ENCODE results near the gene VPREB3.
A peak's percentile ranks its signal among the peaks of the same experiment; 100 is the strongest.
"Not testable (repeated sequence)": the region's sequence is repeated elsewhere in the genome, so short reads cannot be mapped to it uniquely, and the experiment has no call there.

Gene VPREB3

DNA sequence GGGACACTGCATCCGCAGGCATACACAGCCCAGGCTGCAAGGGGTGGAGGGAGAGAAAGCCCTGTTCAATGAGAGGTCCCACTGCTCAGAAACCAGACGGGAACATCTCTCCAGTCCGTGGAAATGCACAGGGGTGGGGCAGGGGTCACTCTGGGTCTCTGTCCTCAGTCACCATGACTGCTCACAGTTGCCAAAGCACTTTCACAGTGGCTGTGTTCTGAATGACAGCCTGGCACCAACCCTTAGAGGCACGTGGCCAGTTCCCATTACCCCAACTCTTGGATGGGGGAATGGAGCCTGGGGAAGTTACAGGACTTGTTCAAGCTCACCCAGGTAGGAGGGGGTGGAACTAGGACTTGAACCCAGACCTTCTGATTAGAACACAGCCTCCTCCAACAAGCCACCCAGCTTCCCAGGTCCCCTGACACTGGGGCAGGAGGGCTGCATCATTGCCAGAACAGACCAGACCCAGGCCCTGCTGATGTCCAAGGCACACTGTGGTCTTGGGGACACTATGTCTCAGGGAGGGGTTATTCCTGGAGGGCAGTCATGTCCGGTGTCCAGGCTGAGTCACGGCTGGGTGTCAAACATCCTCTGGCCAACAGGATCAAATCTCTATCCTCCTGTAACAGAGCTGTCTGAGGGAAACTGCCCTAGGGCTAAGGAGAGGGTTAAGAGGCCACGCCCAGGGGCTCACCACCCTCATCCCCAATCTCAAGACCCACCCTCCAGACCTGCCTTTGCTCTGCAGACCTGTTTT is 11.5 kb downstream of the VPREB3 start:
- no peak for DNase-seq (ENCODE audit: low spot score)

DNA sequence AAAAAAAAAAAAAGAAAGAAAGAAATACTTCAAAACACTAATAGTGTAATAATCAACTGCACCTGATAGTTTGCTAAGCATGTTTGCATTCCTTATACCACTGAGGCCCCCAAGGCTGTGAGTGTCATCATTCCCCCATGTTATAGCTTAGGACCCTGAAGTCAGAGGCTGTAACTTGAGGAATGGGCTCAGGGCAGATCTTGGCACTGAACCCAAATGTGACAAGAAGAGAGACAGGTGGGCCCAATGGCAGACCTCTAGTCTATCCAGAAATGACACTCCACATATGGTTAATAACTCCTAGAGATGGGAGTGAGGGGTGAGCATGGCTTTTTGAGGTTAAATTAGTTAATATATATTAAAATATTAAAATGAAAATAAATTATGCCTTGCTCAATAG is 16.5 kb downstream of the VPREB3 start:
- no peak for DNase-seq (ENCODE audit: low spot score)

DNA sequence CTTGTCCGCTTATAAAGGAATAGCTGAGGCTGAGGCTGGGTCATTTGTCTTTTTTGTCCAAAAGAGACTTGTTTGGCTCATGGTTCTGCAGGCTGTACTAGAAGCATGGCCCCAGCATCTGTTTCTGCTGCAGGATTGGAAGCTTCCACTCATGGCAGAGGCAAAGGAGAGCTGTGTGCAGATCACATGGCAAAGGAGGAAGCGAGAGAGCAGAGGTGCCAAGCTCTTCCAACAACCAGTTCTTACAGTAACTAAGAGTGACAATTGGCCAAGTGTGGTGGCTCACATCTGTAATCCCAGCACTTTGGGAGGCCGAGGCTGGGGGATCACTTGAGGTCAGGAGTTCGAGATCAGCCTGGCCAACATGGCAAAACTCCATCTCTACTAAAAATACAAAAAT is 26.1 kb downstream of the VPREB3 start:
- not testable (repeated sequence) for DNase-seq (ENCODE audit: low spot score)

DNA sequence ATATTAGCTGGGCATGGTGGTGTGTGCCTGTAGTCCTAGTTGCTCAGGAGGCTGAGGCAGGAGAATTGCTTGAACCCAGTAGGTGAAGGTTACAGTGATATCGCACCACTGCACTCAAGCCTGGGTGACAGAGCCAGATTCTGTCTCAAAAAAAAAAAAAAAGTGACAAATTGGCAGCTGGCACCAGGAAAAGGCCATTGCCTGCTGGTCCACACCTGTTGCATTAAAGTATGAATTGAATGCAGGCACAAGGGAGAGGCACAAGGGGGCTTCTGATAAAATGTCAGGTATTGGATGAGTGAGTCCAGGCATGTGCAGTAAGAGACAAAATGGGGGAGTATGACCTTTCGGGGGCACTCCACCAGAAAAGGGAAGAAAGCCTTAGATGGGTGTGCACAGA is 31.5 kb downstream of the VPREB3 start:
- DNase-seq (ENCODE audit: low spot score), result no peak

DNA sequence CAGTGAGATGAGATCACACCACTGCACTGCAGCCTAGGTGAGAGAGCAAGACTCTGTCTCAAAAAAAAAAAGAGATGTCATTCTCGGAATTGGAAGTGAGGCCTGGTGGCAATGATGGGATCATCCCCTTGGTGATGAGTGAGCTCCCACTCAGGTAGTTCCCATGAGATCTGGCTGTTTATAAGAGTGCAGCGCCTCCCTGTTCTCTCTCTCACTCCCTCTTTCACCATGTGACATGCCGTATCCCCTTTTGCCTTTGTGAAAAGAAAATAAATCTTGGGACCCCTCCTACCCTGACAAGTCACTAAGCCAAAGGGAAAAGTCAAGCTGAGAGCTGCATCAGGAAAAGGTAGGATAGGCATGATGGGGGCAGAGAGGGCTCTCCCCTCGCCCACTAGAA is 32.1 kb downstream of the VPREB3 start:
- DNase-seq (ENCODE audit: low spot score), result no peak

DNA sequence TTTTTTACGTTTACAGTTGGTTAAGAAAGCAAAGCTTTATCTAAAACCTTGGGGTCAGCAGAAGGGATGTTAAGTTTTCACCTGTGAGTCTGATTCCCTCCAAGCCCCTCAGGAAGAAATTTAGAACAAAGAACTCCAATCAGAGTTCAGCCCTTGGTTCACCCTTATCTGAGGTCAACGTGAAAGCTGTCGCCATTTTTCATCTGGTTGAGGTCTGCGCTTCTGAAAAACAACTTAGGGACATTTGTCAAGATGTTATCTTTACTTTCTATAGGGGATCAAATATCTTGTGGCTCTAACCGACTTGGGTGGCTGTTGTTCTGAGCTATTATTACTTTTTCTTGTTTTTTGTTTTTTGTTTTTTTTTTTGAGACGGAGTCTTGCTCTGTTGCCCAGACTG is 33.4 kb downstream of the VPREB3 start:
- DNase-seq (ENCODE audit: low spot score), result no peak

DNA sequence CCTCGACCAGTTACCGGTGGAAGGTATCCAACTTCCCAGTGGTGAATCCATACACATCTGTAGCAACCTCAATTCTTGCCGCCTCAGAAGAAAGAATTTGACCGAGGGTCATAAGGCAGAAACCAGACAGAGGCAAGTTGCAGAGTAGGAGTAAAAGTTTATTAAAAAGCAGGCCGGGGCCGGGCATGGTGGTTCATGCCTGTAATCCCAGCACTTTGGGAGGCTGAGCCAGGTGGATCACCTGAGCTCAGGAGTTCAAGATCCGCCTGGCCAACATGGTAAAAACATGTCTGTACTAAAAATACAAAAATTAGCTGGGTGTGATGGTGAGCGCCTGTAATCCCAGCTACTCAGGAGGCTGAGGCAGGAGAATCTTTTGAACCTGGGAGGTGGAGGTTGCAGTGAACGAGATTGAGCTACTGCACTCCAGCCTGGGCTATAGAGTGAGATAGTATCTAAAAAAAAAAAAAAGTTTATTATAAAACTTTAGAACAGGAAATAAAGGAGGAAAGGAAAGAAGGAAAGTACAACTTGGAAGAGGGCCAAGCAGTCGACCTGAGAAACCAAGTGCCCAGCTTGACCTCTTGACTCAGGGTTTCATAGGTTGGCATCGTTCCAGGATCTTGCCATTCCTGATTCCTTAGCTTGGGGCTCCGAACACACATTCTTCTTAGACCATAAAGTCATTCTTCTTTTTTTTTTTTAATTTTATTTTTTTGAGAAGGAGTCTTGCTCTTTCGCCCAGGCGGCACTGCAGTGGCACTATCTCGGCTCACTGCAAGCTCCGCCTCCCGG is 35.7 kb downstream of the VPREB3 start:
- DNase-seq (ENCODE audit: low spot score), result no peak

DNA sequence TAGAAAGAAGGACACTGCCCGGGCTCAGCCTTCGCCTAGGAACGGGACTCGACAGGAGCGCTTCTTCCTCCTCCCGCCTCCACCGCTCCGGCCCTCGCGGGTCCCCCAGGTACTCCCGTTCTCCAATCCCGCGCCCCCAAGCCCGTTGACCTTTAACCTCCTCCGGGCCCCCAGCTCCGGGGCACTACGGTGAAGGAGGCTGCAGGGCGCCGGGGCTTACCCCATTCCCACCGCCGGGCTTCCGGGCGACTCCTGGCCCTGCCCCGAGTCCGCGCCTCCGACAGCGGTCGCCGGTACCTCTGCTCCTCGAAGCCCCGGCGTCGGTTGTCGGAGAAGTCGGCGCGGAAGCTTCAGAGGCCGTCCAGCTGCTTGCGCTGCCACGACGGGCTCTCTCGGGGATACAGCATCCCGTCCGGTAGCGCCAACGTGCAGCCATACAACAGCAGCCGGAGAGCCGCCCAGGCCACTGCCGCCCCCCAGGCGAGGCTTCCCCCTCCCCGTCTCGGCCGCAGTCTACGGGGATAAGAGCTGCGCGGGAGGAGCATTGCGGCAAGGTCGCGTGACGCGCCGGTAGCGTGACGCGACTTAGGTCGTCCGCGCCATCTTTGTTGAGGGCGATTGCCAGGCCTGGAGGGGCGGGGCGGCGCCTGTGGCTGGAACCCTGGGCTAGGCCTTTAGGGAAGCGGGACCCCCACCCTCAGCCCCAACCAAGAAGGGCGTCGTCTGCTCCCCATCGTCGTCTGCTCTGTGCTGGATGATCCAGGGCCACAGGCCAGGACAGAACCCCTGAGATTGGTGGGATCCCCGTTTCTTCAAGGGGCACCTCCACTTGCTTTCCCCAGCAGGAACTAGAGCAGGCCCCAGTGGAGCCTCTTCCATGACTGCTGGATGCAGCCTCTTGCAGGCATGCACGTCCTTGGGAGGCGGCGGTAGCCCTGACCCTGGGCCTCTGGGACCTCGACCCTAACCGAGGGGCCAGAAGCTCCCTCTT is 37.1 kb downstream of the VPREB3 start:
- DNase-seq (ENCODE audit: low spot score), result peak; percentile 88

DNA sequence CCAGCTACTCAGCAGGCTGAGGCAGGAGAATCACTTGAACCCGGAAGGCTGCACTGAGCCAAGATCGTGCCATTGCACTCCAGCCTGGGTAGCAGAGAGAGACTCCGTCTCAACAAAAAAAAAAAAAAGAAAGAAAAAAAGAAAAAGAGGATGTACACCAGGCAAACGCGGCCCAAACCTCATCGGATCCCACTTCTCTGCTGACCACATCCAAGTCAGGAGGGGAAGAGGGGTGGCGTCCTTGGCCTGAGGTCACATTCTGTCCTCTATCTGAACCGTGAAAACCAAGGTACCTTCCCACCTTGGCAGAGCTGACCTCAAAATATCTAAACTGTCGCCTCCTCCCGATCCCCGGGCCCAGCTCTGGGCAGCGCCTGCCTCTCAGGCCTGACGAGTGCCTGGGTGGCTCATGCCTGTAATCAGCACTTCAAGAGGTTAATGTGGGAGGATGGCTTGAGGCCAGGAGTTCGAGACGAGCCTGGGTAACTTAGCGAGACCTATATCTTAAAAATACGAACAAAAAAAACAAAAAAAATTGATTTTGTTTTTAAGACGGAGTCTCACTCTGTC is 38.3 kb downstream of the VPREB3 start:
- DNase-seq (ENCODE audit: low spot score), result no peak

DNA sequence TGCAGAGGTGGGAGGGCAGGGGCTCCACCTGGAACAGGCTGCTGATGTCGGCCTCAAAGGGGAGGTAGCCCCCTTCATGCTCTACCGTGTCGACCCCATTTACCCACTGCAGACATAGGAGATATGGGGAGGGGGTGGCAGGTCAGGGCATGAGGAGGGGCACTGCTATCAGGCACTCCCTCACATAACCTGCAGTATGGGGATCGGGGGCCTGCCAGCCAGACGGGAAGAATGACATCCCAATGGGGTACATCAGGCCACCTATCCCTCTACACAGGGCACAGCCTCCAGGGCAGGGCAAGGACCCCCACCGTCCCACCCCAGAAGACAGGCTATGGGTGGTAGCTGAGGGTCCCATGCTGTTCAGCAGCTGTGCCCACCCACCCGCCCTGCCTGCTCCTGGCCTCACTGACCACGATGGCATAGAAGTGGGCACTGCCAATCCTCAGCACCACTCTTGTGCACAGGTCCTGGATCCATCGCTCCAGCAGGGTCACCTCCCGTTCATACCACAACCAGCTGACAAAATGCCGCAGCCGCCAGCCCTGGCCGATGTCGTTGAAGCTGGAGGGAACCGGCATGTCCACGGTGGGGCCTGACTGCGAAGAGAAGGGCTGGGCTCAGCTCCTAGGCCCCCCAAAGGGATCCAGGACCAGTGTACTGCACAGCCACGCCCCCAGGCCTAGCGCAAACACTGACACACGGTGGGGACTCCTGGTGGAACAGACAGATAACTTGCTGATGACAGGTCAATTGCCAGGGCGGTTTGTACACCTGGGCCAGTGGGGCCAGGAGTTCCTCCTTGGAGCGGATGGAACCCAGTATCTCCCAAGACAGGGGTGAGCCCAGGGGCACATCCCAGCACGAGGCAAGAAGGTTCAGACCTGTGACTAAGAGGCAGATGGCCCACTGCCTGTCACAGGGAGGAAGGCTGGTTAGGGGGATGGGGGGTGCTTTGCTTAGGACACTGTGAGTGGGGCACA is 39.3 kb downstream of the VPREB3 start:
- DNase-seq (ENCODE audit: low spot score), result no peak

DNA sequence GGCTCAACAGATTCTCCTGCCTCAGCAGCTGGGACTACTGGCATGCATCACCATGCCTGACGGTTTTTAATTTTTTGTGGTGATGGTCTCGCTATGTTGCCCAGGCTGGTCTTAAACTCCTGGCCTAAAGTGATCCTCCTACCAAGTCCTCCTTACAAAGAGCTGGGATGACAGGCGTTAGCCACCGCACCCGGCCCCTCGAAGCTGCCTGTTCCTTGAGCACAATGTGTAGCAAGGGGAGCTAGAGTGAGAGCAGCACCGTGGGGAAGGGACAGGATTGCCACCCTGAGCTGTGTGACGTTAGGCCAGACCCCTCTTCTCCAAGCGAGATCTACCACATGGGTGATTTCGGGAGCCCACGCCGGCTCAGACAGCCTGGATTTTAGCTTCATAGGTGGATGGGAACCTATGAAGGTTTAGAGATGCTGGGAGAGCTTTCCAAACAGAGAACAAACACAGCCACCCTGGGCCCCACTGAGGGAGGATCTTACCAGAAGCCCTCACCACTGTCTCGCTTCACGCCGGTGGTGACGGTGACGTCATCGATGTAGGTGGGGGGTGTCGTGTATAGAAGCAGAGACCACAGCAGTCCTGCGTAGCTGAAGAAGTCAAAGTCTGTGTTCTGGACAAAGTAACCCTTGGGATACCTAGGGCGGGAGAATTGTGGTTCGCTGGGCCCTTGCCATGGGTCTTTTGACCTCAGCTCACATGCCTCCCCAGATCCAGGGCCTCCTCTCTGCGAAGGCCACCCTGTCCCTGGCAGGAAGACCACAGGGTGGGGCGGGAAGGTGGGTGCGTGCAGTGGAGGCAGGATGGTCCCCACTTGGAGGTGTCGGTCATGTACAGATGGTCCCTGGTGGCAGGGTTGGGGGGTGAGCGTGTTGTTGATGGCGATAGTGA is 40.3 kb downstream of the VPREB3 start:
- DNase-seq (ENCODE audit: low spot score), result no peak

DNA sequence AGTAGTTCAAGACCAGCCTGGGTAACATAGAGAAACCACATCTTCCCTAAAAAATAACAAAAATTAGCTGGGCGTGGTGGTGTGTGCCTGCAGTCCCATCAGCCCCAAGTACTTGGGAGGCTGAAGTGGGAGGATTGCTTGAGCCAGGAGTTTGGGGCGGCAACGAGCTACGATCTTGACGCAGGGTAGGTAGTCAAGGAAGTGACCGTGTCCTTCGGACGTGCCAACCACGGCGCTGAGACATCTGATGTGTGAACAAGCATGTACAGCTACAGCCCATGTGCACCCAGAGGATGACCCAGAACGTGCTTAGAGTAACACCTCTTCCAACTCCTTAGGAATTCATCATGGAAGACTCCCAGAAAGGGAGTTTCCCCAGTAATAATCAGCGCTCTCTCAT is 42.0 kb downstream of the VPREB3 start:
- no peak for DNase-seq (ENCODE audit: low spot score)

DNA sequence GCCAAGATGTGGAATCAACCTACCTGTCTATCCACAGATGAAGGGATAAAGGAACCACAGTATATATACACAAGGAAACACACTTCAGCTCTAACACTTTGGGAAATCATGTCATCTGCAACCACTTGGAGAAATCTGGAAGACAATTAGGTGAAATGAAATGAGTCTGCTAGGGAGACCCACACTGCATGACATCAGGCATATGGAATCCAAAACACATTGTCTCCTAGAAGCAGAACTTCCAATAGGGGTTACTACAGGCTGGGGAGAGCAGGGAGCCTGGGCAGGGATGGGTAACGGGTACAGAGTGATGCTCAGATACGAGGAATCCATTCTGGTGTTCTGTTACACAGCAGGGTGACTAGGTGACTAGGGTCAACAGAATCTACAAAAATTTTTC is 45.1 kb downstream of the VPREB3 start:
- DNase-seq (ENCODE audit: low spot score), result no peak

DNA sequence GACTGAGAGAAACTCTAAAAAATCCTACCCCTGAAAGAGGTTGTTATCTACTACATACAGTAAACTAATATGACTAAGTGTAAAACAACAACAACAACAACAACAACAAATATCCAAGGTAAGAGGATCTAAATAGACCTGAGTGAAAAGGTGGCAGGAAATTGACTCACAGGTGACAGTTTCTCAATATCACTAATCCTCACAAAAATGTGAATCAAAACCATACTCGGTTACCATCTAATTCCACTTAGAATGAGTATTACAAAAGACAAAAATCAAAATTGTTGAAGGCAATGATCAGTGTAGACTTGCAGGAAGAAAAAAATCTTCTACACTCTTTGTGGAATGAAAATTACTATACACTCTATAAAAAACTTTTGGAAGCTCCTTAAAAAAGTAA is 46.0 kb downstream of the VPREB3 start:
- no peak for DNase-seq (ENCODE audit: low spot score)

DNA sequence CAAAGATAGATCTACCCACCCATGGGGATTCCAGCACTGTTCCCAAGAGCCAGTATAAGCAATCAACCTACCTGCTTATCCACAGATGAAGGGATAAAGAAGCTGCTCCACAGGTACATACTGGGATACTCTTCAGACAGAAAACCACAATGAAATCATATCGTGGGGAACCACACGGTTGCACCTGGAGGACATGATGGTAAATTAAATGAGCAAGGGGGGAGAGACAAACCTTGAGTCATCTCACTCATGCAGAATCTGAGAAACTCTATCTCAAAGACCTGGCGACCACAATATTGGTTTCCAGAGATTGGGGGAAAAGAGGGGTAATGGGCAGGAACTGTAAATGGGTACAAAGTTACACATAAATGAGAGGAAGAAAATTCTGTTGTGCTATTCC is 48.9 kb downstream of the VPREB3 start:
- DNase-seq (ENCODE audit: low spot score), result no peak

DNA sequence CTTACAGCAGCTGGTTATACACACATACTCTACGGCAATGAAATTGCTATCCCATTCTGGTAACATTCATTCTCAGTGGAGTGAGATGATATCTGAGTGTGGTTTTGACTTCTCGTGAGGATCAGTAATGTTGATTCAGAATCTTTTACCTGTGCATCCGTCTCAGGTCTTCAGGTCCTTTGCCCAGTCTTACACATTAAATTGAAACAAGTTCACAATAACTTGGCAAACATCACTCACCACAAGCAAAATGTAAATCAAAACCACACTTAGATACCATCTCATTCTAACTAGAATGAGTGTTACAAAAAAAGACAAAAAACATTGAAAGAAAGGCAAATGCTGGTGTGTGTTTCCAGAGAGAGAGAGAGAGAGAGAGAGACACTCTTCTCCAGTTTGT is 49.4 kb downstream of the VPREB3 start:
- no peak for DNase-seq (ENCODE audit: low spot score)

DNA sequence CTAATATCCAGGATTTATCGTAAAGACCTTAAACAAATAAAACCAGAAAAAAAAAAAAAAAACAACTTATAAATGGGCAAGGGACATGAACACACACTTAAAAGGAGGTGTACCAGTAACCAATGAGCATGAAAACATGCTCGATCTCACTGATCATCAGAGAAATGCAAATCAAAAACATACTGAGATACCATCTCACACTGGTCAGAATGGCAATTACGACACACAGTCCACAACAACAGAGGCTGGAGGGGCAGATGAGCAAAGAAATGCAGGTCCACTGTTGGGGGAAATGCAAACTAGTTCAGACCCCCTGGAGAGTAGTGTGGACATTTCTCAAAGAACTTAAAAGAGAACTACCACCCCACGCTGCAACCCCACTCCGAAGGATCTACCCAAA is 50.2 kb downstream of the VPREB3 start:
- DNase-seq (ENCODE audit: low spot score), result no peak

Data from HuH-7 (cell line).